Measurements from ENCODE around the gene TGFBRAP1. TPM values are rescaled to one million over a fixed set of nuclear protein-coding genes. Genes with fewer than 3 reads are reported as not detected.

Gene TGFBRAP1
- total RNA-seq, 2 donors from 2014 or later: 15.5 to 17.4 TPM

DNA sequence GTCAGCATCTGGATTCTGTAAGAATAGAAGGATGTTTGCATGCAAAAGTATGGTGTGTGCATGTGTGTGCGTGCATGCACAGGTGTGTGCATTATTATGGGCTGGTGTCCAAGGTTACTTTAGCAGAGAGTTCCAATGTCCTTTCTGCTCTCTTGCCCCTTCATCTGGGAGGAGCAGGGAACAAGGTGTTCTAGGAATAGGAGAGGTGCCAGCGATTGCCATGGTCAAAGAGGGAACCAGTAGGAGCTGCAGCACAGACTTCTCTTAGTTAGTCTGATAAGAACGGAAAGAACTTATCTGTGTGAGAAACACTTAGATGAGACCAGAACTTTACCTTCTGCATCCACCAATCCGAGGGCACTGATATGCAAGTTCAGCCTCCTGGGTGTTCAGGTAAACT is 79.6 kb downstream of the TGFBRAP1 start:
- Mint-ChIP-seq H3K36me3 (ENCODE audit: low read depth) (peaks cover 2% of the 10 kb centered on the region), H3K27ac (no peak overlapping the region), H3K4me3 (no peak overlapping the region), H3K27me3 (ENCODE audit: insufficient read depth) (no peaks in the 10 kb centered on the region), H3K9me3 (peaks cover 27% of the 10 kb centered on the region), H3K4me1 (peaks cover 6% of the 10 kb centered on the region)
- WGBS, 2 experiments (ENCODE audit: insufficient coverage in 1 of 2, insufficient read length in 1 of 2): 95 to 100% methylated on average over 3 to 4 of the region's 4 CpGs
- Histone ChIP-seq H3K27ac (ENCODE audit: low read depth, low read length) (no peak overlapping the region), H3K4me3 (ENCODE audit: low read length) (no peak overlapping the region), H3K9me3 (ENCODE audit: control insufficient read depth, low read length) (no peaks in the 10 kb centered on the region), H3K36me3 (ENCODE audit: control insufficient read depth, insufficient read depth, low read length) (no peaks in the 10 kb centered on the region), H3K4me1 (ENCODE audit: control insufficient read depth, insufficient read depth, low read length) (no peaks in the 10 kb centered on the region), H3K27me3 (ENCODE audit: control insufficient read depth, insufficient read depth, low read length, poor library complexity, severe bottlenecking) (no peaks in the 10 kb centered on the region), H3K9ac (ENCODE audit: extremely low read depth, low read length, poor library complexity, severe bottlenecking) (no peak overlapping the region)
- TF ChIP-seq CTCF (conservative IDR thresholded peaks at IDR 0.05): no peak
- DNase-seq: no peak

DNA sequence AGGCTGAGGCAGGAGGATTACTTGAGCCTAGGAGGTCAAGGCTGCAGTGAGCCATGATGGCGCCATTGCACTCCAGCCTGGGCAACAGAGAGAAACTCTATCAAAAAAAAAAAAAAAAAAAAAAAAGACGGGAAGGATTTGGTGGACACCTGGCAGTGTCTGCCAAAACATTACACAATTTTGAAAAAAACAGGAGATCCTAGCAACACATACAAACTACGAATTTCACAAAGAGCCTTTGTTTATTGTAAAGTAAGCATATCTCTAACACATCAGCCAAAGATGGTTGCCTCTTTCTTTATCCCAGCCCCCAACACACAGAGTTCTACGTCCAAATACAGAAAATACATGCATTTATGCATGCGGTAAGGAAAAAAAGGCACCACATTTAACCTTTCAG is 80.4 kb downstream of the TGFBRAP1 start:
- Histone ChIP-seq H3K4me1 (ENCODE audit: control insufficient read depth, insufficient read depth, low read length) (no peaks in the 10 kb centered on the region), H3K27me3 (ENCODE audit: control insufficient read depth, insufficient read depth, low read length, poor library complexity, severe bottlenecking) (no peaks in the 10 kb centered on the region), H3K9me3 (ENCODE audit: control insufficient read depth, low read length) (no peaks in the 10 kb centered on the region), H3K9ac (ENCODE audit: extremely low read depth, low read length, poor library complexity, severe bottlenecking) (no peak overlapping the region), H3K36me3 (ENCODE audit: control insufficient read depth, insufficient read depth, low read length) (no peaks in the 10 kb centered on the region), H3K27ac (ENCODE audit: low read depth, low read length) (no peak overlapping the region), H3K4me3 (ENCODE audit: low read length) (no peak overlapping the region)
- H3K27ac Mint-ChIP-seq: no peak overlapping the region
- no peak for DNase-seq
- 68 to 100% methylated on average over 1 to 4 of the region's 5 CpGs for WGBS, 2 experiments (ENCODE audit: insufficient coverage in 1 of 2, insufficient read length in 1 of 2)
- H3K36me3 Mint-ChIP-seq (ENCODE audit: low read depth): peaks cover 2% of the 10 kb centered on the region
- peaks cover 6% of the 10 kb centered on the region for H3K4me1 Mint-ChIP-seq
- H3K9me3 Mint-ChIP-seq: peaks cover 27% of the 10 kb centered on the region
- H3K4me3 Mint-ChIP-seq: no peak overlapping the region
- no peaks in the 10 kb centered on the region for H3K27me3 Mint-ChIP-seq (ENCODE audit: insufficient read depth)
- no peak for TF ChIP-seq CTCF (conservative IDR thresholded peaks at IDR 0.05)

DNA sequence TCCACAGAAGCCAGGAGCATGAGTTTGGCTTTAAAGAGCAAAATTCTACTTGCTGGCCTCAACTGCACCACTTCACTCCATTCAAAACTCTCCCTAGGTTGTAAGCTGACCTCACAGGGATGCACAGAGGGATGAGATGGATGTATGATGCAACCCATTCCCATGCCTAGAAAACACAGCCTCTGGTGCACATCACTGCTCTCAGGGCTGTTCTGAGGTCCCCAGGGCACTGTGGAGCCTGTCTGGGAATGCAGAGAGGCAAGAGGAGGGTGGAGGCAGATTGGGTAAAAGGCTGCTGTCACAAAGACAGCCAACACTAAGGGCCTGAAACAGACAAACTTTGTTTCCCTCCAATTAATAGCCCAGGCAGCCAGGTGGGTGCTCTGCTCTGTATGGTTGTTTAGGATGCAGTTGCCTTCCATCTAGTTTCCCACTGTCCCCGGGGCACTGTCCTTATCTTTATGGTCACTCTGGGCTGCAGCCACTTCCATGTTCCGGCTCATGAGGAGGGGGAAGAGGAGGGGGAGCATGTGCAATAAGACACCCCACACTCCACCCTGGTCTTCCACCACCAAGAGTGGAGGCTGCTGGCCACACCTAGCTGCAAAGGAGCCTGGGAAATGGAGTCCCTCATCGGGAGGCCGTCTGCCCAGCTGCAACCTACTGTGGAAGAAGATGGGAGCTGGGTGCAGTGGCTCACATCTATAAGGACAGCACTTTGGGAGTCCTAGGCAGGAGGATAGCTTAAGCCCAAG is 81.0 kb downstream of the TGFBRAP1 start:
- WGBS, 2 experiments (ENCODE audit: insufficient coverage in 1 of 2, insufficient read length in 1 of 2): 90 to 92% methylated on average over 2 to 4 of the region's 4 CpGs
- H3K27ac Mint-ChIP-seq: no peak overlapping the region
- H3K4me1 Mint-ChIP-seq: peaks cover 6% of the 10 kb centered on the region
- no peaks in the 10 kb centered on the region for H3K27me3 ChIP-seq (ENCODE audit: control insufficient read depth, insufficient read depth, low read length, poor library complexity, severe bottlenecking)
- no peak overlapping the region for H3K27ac ChIP-seq (ENCODE audit: low read depth, low read length)
- H3K9me3 ChIP-seq (ENCODE audit: control insufficient read depth, low read length): no peaks in the 10 kb centered on the region
- H3K36me3 Mint-ChIP-seq (ENCODE audit: low read depth): peaks cover 2% of the 10 kb centered on the region
- no peak for DNase-seq
- no peak overlapping the region for H3K4me3 Mint-ChIP-seq
- no peak for TF ChIP-seq CTCF (conservative IDR thresholded peaks at IDR 0.05)
- no peaks in the 10 kb centered on the region for H3K36me3 ChIP-seq (ENCODE audit: control insufficient read depth, insufficient read depth, low read length)
- no peak overlapping the region for H3K4me3 ChIP-seq (ENCODE audit: low read length)
- H3K4me1 ChIP-seq (ENCODE audit: control insufficient read depth, insufficient read depth, low read length): no peaks in the 10 kb centered on the region
- H3K9me3 Mint-ChIP-seq: peaks cover 27% of the 10 kb centered on the region
- H3K27me3 Mint-ChIP-seq (ENCODE audit: insufficient read depth): no peaks in the 10 kb centered on the region
- H3K9ac ChIP-seq (ENCODE audit: extremely low read depth, low read length, poor library complexity, severe bottlenecking): no peak overlapping the region
